AG10803 (cell line): ENCODE results near the gene NUP133.

Source experiments
- DNase-seq: peaks from one replicate; pipeline ENCODE4 v3.0.0; 2010; ENCODE audit warnings: low read depth
- H3K4me3 ChIP-seq: 2 replicates; pipeline ENCODE4 v1.5.1; 2011; ENCODE audit warnings: mild to moderate bottlenecking, low read length, control low read depth
- CTCF ChIP-seq: conservative IDR thresholded peaks from 2 replicates; pipeline ENCODE4 v1.5.1; 2011; ENCODE audit warnings: mild to moderate bottlenecking, low read length, control low read depth, inconsistent platforms

The NUP133 gene

GRCh38 chr1:229466887-229467286 lies 41.3 kb downstream of the NUP133 start:
- no peak for TF ChIP-seq CTCF
- no peak overlapping the region for H3K4me3 ChIP-seq

DNA sequence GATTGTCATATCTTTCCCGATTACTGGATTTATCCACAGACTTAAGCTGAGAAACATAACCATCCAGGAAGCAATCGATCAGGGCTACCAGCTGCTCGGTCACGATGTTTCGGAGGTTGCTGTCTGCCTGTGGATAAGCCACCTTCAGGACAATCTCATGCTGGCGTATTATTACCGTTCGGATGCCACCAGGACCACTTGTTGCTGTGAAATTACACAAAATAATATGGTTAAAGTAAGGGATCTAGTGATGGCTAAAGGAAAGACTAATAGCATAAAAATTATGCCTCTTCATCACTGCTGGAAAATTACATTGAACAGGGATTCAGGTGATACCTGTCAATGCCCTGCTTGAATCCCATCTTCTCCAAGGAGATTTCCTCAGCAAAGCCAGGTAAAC lies 43.5 kb downstream of the NUP133 start:
- TF ChIP-seq CTCF = no peak
- H3K4me3 ChIP-seq = no peak overlapping the region
- no peak for DNase-seq

More at GRCh38 chr1:229466887-229467286, 41.3 kb downstream of the NUP133 start:
- no peak for DNase-seq

DNA sequence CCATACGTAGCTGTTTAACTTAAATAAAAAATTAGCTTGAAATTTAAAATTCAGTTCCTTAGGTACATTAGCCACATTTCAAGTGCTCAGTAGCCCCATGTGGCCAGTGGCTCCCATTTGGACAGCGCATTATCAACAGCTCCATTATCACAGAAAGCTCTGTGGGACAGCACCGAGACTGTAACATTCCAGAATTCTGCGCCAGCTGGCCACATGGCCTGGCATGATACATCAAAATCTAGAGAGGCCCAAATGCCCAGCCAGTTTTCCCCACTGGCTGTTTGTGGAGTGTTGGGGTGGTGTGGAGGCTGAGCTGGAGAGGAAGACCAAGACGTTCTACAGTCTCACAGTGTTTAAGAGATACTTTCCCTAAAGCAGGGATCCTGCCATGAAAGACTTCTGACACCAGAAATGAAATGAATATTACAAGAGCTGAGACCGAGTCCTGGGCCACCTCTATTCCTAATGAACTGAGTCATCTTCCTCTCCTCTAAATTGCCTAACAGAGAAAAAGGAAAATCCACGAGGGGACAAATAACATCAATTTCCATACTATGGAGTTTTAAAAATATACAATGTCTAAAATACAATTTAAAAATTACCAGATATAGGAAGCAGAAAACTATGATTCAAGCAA lies 47.0 kb downstream of the NUP133 start:
- no peak for DNase-seq
- H3K4me3 ChIP-seq = no peak overlapping the region
- TF ChIP-seq CTCF = no peak

DNA sequence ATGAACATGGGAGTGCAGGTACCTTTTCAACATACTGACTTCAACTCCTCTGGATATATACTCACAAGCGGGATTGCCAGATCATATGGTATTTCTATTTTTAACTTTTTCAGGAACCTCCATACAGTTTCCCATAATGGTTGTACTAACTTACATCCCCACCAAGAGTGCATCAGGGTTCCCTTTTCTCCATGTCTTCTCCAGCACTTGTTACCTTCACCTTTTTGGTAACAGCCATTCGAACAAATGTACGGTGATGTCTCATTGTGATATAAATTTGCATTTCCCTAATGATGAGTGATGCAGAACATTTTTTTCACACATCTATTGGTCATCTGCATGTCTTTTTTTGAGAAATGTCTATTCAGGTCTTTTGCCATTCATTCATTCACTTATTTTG lies 48.3 kb downstream of the NUP133 start:
- no peak overlapping the region for H3K4me3 ChIP-seq
- DNase-seq = no peak
- no peak for TF ChIP-seq CTCF

DNA sequence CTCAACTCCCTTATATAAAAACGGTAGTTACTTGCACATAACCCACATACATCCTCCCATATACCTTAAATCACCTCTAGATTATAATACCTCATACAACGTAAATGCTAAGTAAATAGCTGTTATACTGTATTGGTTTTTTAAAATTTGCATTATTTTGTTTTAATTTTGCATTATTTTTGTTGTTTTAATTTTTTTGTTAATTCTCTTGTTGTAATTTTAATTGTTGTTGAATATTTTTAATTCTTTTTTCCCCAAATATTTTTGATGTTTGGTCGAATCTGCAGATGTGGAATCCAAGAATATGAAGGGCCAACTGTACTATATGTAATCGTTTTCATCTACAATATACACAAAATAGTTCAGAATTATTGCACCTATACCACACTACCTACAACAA lies 50.7 kb downstream of the NUP133 start:
- DNase-seq = no peak
- H3K4me3 ChIP-seq = no peak overlapping the region
- TF ChIP-seq CTCF = no peak

DNA sequence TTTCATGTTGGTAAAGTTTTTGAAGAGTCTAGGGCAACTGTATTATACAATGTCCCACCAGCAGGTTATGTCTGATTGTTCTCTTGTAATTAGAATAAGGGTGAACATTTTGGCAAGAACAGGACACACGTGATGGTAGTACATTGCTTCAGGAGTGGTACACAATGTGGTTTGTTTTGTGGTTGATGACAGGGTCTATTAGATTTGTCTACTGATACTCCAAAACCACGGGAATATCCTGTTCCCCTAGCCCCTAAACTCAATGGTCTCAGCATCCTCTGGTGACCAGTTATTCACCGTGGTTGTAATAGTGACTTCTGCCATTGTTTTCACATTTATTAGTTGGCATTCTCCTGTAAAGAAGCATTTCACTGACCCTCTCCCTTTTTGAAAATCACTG lies 52.1 kb downstream of the NUP133 start:
- H3K4me3 ChIP-seq = no peak overlapping the region
- no peak for TF ChIP-seq CTCF
- DNase-seq = no peak

GRCh38 chr1:229454056-229454455 lies 54.1 kb downstream of the NUP133 start:
- no peak overlapping the region for H3K4me3 ChIP-seq
- DNase-seq = no peak
- TF ChIP-seq CTCF = no peak
